OCI-M2 (cell line): ENCODE results near the gene MYT1.

Experiments
- DNase-seq: peaks from one replicate; lab custom pipeline; 2025; ENCODE audit not compliant: unreplicated experiment; lab: John Stamatoyannopoulos, UW

Gene MYT1

DNA sequence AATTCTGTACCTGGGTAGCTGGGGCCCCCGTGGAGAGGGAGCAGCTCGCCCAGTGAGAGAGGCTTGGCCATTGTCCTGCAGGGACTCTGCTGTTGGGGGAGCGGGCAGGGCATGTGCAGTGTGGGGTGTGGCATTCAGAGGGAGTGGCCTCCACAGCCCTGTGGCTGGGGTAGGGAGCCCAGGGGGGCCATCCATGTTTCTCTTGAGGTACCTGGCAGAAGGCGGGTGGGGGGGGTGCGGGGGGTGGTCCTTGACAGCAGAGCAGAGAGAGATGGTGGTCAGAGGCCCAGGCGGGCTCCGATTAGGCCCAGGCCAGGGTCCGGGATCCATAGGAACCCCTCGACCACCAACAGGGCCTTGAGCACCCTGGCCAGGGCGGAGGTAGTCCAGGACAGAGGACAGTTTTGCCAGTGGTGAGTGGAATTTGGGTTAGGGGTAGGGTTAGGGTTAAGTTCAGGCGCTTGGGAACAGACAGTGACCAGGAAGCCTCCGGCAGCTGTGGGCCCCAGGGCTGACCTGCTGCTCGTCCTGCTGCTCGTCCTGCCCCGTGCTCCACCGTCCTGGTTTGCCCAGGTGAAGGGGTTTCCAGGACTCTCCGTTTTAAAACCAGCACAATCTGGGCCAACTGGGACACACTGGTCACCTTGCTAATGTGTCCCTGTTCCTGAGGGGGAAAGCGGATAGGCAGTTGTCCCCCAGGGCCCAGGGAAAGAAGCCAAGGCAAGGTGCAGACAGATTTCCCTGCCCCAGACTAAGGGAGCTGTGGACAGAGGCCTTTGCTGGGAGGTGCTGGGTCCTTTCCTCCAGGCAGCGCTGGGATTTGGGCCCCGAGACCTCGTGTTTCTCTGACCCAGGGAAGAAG, 24.8 kb upstream of the MYT1 start:
- no peak for DNase-seq

GRCh38 chr20:64140061-64140931, 24.0 kb upstream of the MYT1 start:
- no peak for DNase-seq

DNA sequence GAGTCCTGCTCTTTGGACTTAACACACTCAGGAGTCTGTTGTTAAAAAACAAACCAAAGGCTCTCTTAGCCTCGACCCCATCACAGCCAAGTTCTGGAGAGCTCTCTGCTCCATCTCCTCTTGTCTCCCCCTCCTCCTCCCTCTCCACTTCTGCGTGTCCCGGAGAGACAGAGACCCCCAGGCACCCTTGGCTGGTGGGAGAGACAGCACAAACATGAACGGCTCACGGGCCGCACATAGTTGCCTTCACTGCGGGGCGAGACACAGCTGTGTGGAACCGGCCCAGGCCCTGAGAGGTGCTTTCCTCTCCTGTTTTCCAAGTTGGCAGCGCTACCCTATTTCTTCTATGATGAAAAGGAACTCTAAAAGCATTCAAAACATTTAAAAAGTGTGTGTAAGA, 23.3 kb upstream of the MYT1 start:
- no peak for DNase-seq

DNA sequence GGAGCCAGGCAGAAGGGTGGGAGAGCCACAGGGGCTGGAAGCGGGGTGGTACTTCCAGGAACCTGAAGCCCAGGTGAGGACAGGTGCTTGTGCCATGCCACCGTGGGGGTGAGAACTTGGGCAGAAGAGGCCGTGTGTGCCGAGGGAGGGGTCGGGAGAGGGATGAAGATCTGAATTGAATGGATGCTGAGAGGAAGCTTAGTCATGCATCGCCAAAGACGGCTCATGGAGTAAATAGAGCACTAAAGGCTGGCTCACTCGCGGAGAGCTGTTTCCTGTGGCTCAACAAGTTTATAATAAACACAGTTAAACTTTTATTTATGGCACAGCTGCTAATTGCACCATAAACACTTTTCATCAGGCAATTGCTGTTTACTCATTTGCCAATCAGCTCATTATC, 21.7 kb upstream of the MYT1 start:
- DNase-seq, result no peak

DNA sequence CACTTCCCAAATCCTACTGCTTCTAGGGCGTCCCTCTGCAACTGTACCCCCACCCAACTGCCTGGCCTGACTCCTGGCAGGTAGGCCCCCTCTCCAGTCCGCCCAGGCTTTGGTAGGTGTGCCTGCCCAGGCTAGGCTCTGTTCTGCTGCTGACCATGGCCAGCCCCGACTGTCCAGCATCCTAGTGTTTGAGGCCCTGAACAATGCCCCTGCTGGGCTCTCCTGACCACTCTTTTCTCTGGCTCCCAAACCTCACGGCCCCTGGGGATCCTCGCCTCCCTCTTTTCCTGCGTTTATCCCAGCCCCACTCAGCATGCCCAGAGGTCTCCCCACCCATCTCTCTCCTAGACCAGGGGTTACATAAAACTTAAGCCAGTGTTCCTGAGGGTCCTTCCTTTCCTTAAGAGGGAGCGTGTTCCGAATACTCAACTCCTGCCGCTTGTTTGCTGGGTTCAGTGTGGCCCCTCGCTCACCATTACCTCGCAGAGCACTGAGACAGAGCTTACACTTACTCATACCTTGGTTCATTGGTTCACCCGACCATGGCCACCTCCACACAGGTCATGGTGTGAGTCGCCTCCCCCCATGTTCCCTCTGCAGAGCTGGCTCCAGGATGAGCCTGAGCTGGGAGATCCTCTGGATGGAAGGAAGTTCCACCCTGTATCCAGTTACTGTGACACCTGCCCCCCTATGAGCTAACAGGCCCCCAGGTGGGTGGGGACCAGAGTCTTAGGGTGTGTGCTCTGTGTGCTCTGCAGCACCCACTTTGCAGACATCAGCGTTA, 21.0 kb upstream of the MYT1 start:
- no peak for DNase-seq

GRCh38 chr20:64144144-64144912, 19.9 kb upstream of the MYT1 start:
- no peak for DNase-seq

DNA sequence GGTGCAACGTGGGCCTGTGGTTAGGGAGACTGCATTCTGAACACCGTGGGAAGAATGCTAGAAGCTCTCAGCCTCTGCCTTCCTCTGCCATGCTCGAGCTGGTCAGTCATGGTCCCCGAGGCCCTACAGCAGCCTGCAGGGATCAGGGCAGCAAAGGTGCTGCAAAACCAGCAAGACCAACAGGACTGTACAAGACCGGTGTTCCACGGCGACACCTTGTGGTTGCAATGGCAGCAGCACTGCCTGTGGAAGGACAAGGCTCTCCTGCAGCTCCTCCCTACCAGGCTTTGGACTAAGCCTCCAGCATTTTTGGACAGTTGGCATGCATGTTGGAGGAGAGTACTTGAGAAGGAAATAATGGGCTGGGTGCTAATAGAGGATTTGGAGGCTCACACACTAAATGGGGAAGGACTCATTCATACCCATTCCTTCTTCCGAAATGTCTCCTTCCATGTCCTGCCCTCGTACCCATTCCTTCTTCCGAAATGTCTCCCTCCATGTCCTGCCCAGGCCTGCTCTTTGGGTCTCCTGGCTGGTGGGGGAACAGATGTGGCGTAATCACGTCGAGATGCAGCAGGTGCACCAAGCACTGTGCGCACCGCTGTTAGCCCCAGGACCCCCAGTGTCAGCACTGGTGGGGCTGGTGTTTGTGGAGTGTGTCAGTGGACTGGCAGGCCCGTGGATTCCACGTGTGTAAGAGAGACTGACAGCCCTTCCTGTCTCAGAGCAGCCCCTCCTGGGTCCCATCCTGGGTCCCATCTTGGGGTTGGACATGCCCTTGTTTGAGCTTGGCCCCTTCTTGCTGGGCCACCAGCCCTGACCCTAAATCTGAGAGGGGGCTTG, 18.6 kb upstream of the MYT1 start:
- DNase-seq, result no peak

DNA sequence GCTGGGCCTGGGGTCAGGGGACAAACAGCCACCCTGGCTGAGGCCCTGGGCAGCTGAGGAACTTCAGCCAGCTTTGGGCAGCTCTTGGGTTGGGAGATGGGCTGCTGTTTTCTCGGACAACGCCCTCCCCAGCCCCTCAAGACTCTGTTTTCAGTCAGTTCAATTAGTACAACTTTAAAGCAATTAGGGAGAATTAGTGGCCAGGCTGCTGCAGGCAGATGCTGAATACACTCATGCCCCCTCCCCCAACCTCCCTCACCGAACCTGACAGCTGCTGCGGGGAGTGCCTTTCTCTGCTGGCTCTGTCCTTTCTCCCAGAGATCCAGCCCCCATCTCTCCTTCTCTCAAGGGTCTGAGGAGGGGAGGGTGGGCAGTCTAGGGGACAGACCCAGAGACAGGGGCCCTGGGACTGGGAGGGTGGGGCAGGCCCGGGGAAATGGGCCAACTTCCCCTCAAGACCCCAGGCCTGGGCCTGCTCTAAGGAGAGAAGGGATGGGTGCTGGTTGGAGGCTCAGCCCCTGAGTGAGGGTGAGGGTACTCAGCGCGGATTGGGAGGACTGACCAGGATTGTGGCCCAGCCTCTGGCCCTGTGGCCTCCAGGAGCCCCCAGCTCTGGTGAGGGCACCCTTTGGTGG, 17.8 kb upstream of the MYT1 start:
- no peak for DNase-seq

DNA sequence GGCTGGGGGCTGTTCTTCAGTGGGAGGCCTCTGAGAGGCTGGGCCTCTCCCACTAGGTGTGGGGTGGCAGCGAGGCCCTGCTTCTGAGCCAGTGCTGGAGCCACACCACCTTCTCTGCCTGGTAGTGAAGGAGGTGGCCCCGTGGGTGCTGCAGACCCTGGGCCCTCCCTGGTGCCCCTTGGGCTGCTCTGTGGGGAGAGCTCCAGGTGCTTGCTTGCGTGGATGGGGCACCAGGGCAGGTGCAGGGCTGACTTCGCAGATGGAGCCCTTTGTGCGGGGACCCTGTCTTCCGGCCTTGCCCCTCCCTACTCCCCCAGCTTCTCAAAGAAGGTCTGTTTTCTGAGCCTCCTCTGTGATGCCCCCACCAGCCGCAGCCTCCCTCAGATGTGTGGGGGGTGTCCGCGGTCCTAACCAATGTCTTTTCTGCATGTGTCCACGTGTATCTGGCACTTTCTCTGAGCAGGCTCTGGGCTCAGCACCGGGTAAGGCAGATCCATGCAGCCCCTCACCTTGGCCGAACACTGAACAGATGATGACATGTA, 17.2 kb upstream of the MYT1 start:
- DNase-seq, result no peak

DNA sequence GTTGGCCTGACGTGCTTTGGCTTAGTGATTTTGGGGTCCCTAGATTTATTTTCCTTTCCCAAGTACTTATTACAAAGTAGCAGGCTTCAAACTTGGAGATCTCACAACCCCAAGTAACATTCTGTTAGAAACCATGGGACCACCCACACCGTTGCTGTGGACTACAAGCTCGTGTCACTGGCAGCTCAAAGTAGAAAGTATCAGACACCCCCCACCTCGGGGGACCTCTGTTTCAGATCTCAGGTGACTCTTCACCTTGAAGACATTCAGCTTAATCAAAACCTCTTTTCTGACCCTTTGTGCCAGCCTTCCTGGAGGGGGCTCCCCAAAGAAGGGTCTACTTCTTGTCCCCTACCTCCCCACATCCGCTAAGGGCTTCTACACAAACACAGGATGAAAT, 15.7 kb upstream of the MYT1 start:
- no peak for DNase-seq

DNA sequence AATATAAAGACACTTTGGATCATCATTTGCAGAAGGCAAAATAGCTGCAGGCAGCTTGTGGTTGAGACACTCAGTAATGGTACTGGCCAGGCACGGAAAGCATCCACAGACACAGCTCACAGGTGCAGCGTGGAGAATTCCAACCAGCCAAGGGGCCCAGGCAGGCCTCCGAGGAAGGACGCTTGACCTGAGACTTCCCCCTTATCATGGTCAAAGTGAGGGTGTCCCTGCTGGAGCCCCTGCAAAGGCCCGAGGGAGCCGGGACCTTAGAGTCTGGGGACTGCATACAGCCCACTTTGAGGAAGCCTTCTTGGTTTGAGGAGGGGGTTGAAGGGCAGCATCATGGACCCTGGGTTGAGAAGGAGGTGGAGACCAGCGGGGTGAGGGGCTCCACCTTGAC, 15.1 kb upstream of the MYT1 start:
- no peak for DNase-seq

DNA sequence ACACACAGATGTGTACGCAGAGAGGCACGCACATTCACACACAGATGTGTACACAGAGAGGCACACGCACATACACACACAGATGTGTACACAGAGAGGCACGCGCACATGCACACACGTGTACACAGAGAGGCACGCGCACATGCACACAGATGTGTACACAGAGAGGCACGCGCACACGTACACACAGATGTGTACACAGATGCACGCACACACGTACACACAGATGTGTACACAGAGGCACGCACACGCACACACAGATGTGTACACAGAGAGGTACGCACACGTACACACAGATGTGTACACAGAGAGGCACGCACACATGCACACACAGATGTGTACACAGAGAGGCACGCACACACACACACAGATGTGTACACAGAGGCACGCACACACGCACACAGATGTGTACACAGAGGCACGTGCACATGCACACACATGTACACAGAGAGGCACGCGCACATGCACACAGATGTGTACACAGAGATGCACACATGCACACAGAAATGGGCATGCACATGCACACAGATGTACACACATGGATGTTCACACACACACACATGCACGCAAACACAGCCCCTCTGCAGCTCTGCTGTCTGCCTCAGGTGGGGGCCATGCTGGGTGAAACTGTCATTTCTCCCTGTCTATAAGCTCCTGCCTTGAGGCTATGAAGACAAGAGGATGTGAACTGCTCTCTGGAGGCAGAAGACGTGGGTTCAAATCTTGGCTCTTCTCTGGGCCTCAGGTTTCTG, 14.3 kb upstream of the MYT1 start:
- DNase-seq, result no peak

GRCh38 chr20:64150756-64151632, 13.3 kb upstream of the MYT1 start:
- no peak for DNase-seq

GRCh38 chr20:64151633-64152530, 12.4 kb upstream of the MYT1 start:
- no peak for DNase-seq

GRCh38 chr20:64152906-64153305, 11.3 kb upstream of the MYT1 start:
- no peak for DNase-seq

- no peak for DNase-seq
Observed at GRCh38 chr20:64153410-64153809, 10.8 kb upstream of the MYT1 start.
